DND-41 (cell line): Measurements from ENCODE around the gene SFT2D2.

Experiments used
- EZH2 ChIP-seq: IDR thresholded peaks from 3 replicates; pipeline ENCODE4 v1.6.1; 2012; ENCODE audit warnings: borderline replicate concordance, low read depth, mild to moderate bottlenecking, moderate library complexity, low read length, inconsistent platforms; ENCODE audit not compliant: severe bottlenecking
- TF ChIP-seq, protein P1 (sequence below): IDR thresholded peaks from 2 replicates; pipeline ENCODE4 v1.5.1; 2012; ENCODE audit warnings: borderline replicate concordance, low read length, moderate library complexity, mild to moderate bottlenecking; ENCODE audit not compliant: poor library complexity, severe bottlenecking; ENCODE audit errors: extremely low read depth

DNA sequence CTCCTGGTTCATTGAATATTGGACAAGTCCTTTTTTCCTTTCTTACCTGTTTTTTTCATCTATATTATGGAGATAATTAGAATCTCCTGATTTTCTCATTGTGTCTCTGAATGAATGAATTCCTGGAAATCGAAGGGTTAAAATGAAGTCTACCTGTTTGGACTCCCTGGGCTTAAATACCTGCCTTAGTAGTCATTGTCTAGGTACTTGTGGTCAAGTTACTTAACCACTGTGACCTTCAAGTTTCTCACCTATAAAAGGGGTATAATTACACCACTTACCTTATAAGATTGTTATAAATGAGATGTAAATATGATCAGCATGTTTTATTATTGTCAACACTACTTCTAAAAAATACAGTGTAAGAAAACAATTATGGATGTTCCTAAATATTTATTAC is 45.8 kb downstream of the SFT2D2 start:
- TF ChIP-seq, protein P1, sequence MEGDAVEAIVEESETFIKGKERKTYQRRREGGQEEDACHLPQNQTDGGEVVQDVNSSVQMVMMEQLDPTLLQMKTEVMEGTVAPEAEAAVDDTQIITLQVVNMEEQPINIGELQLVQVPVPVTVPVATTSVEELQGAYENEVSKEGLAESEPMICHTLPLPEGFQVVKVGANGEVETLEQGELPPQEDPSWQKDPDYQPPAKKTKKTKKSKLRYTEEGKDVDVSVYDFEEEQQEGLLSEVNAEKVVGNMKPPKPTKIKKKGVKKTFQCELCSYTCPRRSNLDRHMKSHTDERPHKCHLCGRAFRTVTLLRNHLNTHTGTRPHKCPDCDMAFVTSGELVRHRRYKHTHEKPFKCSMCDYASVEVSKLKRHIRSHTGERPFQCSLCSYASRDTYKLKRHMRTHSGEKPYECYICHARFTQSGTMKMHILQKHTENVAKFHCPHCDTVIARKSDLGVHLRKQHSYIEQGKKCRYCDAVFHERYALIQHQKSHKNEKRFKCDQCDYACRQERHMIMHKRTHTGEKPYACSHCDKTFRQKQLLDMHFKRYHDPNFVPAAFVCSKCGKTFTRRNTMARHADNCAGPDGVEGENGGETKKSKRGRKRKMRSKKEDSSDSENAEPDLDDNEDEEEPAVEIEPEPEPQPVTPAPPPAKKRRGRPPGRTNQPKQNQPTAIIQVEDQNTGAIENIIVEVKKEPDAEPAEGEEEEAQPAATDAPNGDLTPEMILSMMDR = no peak
- TF ChIP-seq EZH2 = no peak
